Diencephalon (tissue), 1 donor: ENCODE measurements around the gene TNIP2. TPM values are rescaled to one million over a fixed set of nuclear protein-coding genes. Genes with fewer than 3 reads are reported as not detected.

Source experiments
- total RNA-seq: library from RNA; depleted of rRNA; stranded (reverse); fragments of >200 nt; gene quantifications from one replicate; pipeline ENCODE4 v1.2.3, GENCODE V29; 2014

Gene TNIP2
- total RNA-seq = 11.5 TPM

GRCh38 chr4:2755821-2756690 is at the start of gene TNIP2:
TNIP2 (minus strand) TSS chr4:2756336; CDS start chr4:2756289, 47 bp downstream.

DNA sequence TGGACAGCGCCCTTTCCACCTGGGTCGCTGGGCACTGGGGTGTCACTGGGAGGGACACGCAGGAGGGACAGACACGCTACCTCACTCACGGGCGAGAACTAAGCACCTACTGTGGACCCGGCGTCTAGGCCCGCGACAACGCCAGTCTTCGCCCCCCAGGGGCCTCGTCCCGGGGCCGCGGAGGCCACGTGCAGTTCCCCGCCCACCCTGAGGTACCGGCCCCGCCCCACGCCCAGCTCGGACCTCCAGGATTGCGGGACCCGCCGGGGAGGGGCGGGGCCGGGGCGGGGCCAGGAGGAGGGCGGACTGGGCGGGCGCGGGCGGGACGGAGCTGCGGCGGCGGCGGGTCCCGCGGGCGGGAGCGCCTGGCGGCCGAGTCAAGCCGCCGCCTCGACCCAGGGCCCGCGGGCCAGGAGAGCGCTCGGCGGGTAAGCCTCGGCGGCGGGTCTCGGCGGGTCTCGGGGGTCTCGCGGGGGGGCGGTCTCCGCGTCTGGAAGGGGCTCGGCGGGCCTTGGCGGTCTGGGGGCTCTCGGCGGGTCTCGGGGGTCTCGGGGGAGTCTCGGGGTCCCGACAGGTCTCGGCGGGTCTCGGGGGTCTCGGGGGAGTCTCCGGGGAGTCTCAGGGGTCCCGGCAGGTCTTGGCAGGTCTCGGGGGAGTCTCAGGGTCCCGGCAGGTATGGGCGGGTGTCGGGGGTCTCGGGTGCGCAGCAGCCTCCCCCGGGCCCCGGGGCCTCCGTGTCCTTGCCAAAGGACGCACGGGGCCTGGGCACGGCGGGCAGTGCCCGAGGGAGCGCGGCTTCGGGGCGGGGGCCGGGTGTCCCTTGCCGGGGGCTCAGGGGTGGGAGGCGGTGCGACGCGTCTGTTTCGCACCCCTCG is 36.8 kb upstream of the TNIP2 start, which contains the start of gene SH3BP2:
Gene SH3BP2 (plus strand): TSS at position 375 of the 875 bp plus-strand sequence. CDS start 27,533 bp downstream, outside the sequence.

Other genes with a start within 250 kb of the TNIP2 start
- gene FAM193A, start 219.7 kb downstream of the TNIP2 start, total RNA-seq = 21.9 TPM
- gene SH3BP2, start 36.7 kb upstream of the TNIP2 start, total RNA-seq = 25.4 TPM
- 189 TPM for gene ADD1, start 87.5 kb upstream of the TNIP2 start, total RNA-seq
- 9.2 TPM for gene NOP14, start 207.1 kb upstream of the TNIP2 start, total RNA-seq
- 56.1 TPM for gene GRK4, start 207.2 kb upstream of the TNIP2 start, total RNA-seq